Hepatocyte (in vitro differentiated cells): ENCODE results near the gene PRRC2C. TPM values are rescaled to one million over a fixed set of nuclear protein-coding genes. Genes with fewer than 3 reads are reported as not detected.

Experiments used
- DNase-seq: peaks from one replicate; pipeline ENCODE4 v3.0.0-alpha.2; 2016; ENCODE audit warnings: low spot score
- H2AFZ ChIP-seq: fragments of 200-600 bp; sonication (generic); 2 replicates; pipeline ENCODE4 v1.6.0; 2016; ENCODE audit warnings: antibody characterized with exemption, mild to moderate bottlenecking
- H3K27ac ChIP-seq: fragments of 200-600 bp; sonication (generic); 2 replicates; pipeline ENCODE4 v1.5.1; 2016; ENCODE audit warnings: mild to moderate bottlenecking
- H3K27me3 ChIP-seq: fragments of 200-600 bp; sonication (generic); 2 replicates; pipeline ENCODE4 v1.6.1; 2016
- H3K36me3 ChIP-seq: fragments of 200-600 bp; sonication (generic); replicated peaks from 2 replicates; pipeline ENCODE4 v1.5.1; 2016; ENCODE audit warnings: low read depth; ENCODE audit not compliant: insufficient read depth
- H3K4me1 ChIP-seq: fragments of 200-600 bp; sonication (generic); 2 replicates; pipeline ENCODE4 v1.5.1; 2016; ENCODE audit warnings: mild to moderate bottlenecking, moderate library complexity; ENCODE audit not compliant: insufficient read depth
- H3K4me2 ChIP-seq: fragments of 200-600 bp; sonication (generic); 2 replicates; pipeline ENCODE4 v1.6.0; 2016
- H3K4me3 ChIP-seq: fragments of 200-600 bp; sonication (generic); 2 replicates; pipeline ENCODE4 v1.5.1; 2016; ENCODE audit warnings: mild to moderate bottlenecking
- H3K79me2 ChIP-seq: fragments of 200-600 bp; sonication (generic); 2 replicates; pipeline ENCODE4 v1.6.0; 2017; ENCODE audit warnings: mild to moderate bottlenecking
- H3K9me2 ChIP-seq: fragments of 200-600 bp; sonication (generic); replicated peaks from 2 replicates; pipeline ENCODE4 v1.6.0; 2017; ENCODE audit warnings: mild to moderate bottlenecking; ENCODE audit not compliant: insufficient read depth
- H3K9me3 ChIP-seq: fragments of 200-600 bp; sonication (generic); 2 replicates; pipeline ENCODE4 v1.5.1; 2016; ENCODE audit warnings: low read depth, mild to moderate bottlenecking
- H4K20me1 ChIP-seq: fragments of 200-600 bp; sonication (generic); 2 replicates; pipeline ENCODE4 v1.6.0; 2016; ENCODE audit warnings: mild to moderate bottlenecking; ENCODE audit not compliant: insufficient read depth, poor library complexity, severe bottlenecking
- CTCF ChIP-seq: fragments of 200-600 bp; sonication (generic); IDR thresholded peaks from 2 replicates; pipeline ENCODE4 v1.5.1; 2016; ENCODE audit warnings: antibody characterized with exemption, mild to moderate bottlenecking; ENCODE audit not compliant: poor library complexity
- EZH2 ChIP-seq: fragments of 200-600 bp; sonication (generic); IDR thresholded peaks from 2 replicates; pipeline ENCODE4 v1.6.1; 2016; ENCODE audit warnings: antibody characterized with exemption, mild to moderate bottlenecking, borderline replicate concordance
- EZH2phosphoT487 ChIP-seq: fragments of 200-600 bp; sonication (generic); IDR thresholded peaks from one replicate; pipeline ENCODE4 v1.6.1; 2018; ENCODE audit warnings: antibody characterized with exemption, mild to moderate bottlenecking, low read depth, moderate library complexity; ENCODE audit not compliant: unreplicated experiment, severe bottlenecking
- WGBS: methylation state at CpG from one replicate; pipeline ENCODE4 v1.1.6; 2016; ENCODE audit warnings: low lambda C conversion rate; ENCODE audit errors: missing lambda C conversion rate; 5-methylcytosine and 5-hydroxymethylcytosine counted together
- polyA plus RNA-seq: library from polyadenylated mRNA; unstranded; fragments of >200 nt; fragmentation: Nextera tagmentation; extraction: Ambion mirVana; gene quantifications from 2 replicates; pipeline ENCODE4 v1.2.1, GENCODE V29; 2016
- total RNA-seq: library from RNA; depleted of rRNA; stranded (reverse); fragments of >200 nt; gene quantifications from 2 replicates; pipeline ENCODE4 v1.2.3, GENCODE V29; 2014

The PRRC2C gene
- total and polyA plus RNA-seq, 2 experiments from 2014 or later, result 85.2 to 120 TPM

GRCh38 chr1:171570295-171570694, 85.0 kb downstream of the PRRC2C start:
- H3K9me2 ChIP-seq, result no peaks in the 10 kb centered on the region
- no peaks in the 10 kb centered on the region for H3K27me3 ChIP-seq
- 70% methylated on average over 2 of the region's 2 CpGs for WGBS
- no peak for DNase-seq
- peaks cover 3% of the 10 kb centered on the region for H3K79me2 ChIP-seq
- no peak overlapping the region for H3K4me2 ChIP-seq
- no peaks in the 10 kb centered on the region for H3K9me3 ChIP-seq
- no peaks in the 10 kb centered on the region for H3K4me1 ChIP-seq
- TF ChIP-seq CTCF (no peak), EZH2 (no peak), EZH2phosphoT487 (no peak)
- no peaks in the 10 kb centered on the region for H4K20me1 ChIP-seq
- no peaks in the 10 kb centered on the region for H3K36me3 ChIP-seq
- H3K4me3 ChIP-seq, result no peak overlapping the region
- H2AFZ ChIP-seq, result no peak overlapping the region
- H3K27ac ChIP-seq, result no peak overlapping the region

- no peak for DNase-seq
- Histone ChIP-seq H3K36me3 (no peaks in the 10 kb centered on the region), H3K79me2 (no peaks in the 10 kb centered on the region), H3K27me3 (no peaks in the 10 kb centered on the region), H2AFZ (no peak overlapping the region), H4K20me1 (no peaks in the 10 kb centered on the region), H3K4me2 (no peak overlapping the region), H3K9me3 (no peaks in the 10 kb centered on the region), H3K4me1 (no peaks in the 10 kb centered on the region), H3K27ac (no peak overlapping the region), H3K4me3 (no peak overlapping the region), H3K9me2 (no peaks in the 10 kb centered on the region)
- TF ChIP-seq CTCF (no peak), EZH2 (no peak), EZH2phosphoT487 (no peak)
- WGBS, result 95% methylated on average over 1 of the region's 1 CpG
These were observed 90.8 kb downstream of the PRRC2C start for GRCh38 chr1:171576144-171576543.

GRCh38 chr1:171581226-171581625, 95.9 kb downstream of the PRRC2C start:
- no peak for TF ChIP-seq EZH2
- no peak for TF ChIP-seq CTCF
- TF ChIP-seq EZH2phosphoT487, result no peak
- Histone ChIP-seq H3K4me1 (no peaks in the 10 kb centered on the region), H4K20me1 (no peaks in the 10 kb centered on the region), H3K4me3 (no peak overlapping the region), H3K4me2 (no peak overlapping the region), H3K9me3 (no peaks in the 10 kb centered on the region), H3K27ac (no peak overlapping the region), H3K36me3 (no peaks in the 10 kb centered on the region), H2AFZ (no peak overlapping the region), H3K79me2 (no peaks in the 10 kb centered on the region), H3K9me2 (no peaks in the 10 kb centered on the region), H3K27me3 (no peaks in the 10 kb centered on the region)
- 95% methylated on average over 3 of the region's 3 CpGs for WGBS
- DNase-seq, result no peak

GRCh38 chr1:171581766-171582165, 96.4 kb downstream of the PRRC2C start:
- Histone ChIP-seq H3K27me3 (no peaks in the 10 kb centered on the region), H3K4me2 (no peak overlapping the region), H3K36me3 (no peaks in the 10 kb centered on the region), H3K9me2 (no peaks in the 10 kb centered on the region), H3K27ac (no peak overlapping the region), H3K9me3 (no peaks in the 10 kb centered on the region), H4K20me1 (no peaks in the 10 kb centered on the region), H3K79me2 (no peaks in the 10 kb centered on the region), H3K4me3 (no peak overlapping the region), H2AFZ (no peak overlapping the region), H3K4me1 (no peaks in the 10 kb centered on the region)
- no peak for TF ChIP-seq EZH2
- no peak for TF ChIP-seq EZH2phosphoT487
- TF ChIP-seq CTCF, result no peak
- no peak for DNase-seq
